GM18858 (cell line): Measurements from ENCODE around the gene ARHGEF5.
"Not testable (repeated sequence)": the region's sequence is repeated elsewhere in the genome, so short reads cannot be mapped to it uniquely, and the experiment has no call there.

ENCODE experiments used
- ATAC-seq: cut with Tn5 transposase; IDR thresholded peaks from one replicate; pipeline ENCODE4 v1.9.1; 2021; ENCODE audit not compliant: unreplicated experiment

The ARHGEF5 gene

DNA sequence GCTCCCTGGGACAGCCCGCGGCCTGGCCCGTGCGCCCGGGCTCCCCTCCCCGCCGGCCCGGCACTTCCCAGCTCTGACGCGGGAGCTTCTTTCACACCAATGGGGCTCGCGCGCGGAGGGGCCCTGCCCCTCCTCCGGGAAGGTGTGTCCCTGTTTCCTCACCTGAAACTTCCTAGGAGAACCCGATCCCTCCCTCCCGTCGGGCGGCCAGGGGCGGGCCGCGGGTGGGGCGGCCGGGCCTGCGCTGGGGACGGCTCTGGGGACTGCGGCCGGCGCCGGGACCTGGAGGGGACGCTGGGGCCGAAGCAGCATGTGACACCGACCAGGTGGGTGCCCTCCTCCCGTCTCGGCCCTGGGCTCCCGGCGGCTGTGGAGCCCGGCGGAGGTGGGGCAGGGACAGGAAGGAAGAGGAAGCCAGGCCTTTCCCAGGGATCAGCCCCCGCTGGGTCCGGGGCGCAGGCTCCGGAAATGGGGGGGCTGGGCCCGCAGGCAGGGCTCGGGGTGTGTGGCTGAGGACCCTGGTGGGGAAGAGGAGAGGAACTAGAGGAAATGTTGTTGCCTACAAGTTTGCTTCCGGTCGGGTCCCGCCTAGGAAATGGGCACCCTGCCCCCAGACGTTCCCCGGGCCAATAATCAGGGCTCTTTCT lies at the start of gene ARHGEF5:
Gene ARHGEF5 (plus strand): TSS at position 227 of the 647 bp plus-strand sequence. CDS start 7,268 bp downstream, outside the sequence.
- ATAC-seq, result peak; percentile 55

GRCh38 chr7:144309702-144310101 lies 45.5 kb upstream of the ARHGEF5 start:
- ATAC-seq, result not testable (repeated sequence)

DNA sequence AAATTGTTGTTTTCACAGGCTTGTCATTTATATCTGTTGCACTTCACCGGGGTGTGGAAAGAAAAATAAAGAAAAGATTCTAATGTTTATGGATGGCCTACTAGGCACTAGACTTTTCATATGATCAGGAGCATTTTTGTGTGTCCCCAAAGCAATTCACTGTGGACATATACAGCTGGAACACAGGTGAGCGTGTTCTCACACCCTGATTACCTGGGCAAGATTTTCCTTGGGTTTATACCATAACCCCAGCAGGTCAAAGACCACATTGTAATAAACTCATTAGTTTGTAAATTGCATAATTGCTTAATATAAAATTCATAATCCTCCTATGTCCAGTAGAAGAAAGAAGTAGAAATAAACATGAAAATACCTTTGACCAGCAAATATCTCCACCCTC lies 44.0 kb upstream of the ARHGEF5 start:
- ATAC-seq, result not testable (repeated sequence)

GRCh38 chr7:144311872-144312469 lies 43.2 kb upstream of the ARHGEF5 start, which contains the start of gene OR2A1:
Gene OR2A1 (plus strand): TSS chr7:144312419. CDS start chr7:144318125, 5,706 bp downstream.
- not testable (repeated sequence) for ATAC-seq

DNA sequence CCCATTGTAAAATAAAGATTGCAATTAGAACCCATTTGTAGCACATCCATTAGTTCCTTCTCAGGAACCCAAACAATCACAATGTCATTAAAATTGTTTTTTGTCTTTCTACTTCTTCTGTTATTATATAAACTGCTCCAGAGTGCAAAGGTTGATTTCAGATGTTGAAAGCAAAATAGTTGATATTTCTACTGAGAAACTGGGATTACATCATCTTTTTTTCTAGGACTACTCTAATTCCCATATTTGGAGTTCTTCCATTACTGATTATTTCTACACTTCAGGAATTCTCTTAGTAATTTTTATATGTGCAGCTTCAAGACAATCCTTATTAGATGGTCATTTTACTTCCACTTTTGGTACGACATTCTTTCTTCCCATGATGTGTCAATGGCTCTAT lies 37.7 kb upstream of the ARHGEF5 start:
- not testable (repeated sequence) for ATAC-seq

DNA sequence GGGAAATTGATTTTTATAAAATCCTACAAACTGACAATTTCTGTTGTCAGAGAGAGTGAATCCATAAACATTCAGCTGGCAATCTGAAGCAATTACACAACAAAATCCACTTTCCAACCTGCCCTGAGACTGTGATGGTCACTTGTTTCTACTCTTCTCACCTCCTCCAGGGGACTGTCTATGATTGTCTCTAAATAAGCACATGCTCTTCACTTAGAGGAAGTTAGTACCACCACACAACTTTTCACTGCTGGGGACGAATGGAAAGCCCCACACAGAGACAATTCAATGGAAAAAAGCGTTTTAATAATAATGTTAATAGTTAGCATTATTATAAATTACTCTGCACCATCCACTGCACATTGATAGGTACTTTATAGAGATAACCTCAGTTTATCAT lies 35.7 kb upstream of the ARHGEF5 start:
- ATAC-seq, result not testable (repeated sequence)

- ATAC-seq, result not testable (repeated sequence)
These were observed 33.5 kb upstream of the ARHGEF5 start for GRCh38 chr7:144321677-144322206.

DNA sequence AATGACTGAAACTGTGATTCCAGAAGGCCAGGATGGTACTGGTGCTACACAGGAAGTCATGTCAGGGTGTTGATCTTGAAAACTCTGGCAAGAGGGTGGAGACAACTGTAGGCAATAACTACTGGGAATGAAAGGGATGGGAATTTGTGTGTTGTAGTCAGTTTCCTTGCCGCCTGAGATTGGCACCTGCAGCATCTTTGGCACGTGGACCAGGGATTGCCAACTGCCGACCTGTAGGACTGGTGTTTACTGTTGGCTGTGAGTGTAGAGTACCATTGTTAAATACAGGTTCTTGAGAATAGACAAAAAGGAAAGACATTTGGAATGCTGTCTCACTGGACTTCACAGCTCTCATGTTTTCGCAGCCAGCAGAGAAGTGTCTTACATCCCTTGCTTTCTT lies 31.8 kb upstream of the ARHGEF5 start:
- ATAC-seq, result not testable (repeated sequence)

DNA sequence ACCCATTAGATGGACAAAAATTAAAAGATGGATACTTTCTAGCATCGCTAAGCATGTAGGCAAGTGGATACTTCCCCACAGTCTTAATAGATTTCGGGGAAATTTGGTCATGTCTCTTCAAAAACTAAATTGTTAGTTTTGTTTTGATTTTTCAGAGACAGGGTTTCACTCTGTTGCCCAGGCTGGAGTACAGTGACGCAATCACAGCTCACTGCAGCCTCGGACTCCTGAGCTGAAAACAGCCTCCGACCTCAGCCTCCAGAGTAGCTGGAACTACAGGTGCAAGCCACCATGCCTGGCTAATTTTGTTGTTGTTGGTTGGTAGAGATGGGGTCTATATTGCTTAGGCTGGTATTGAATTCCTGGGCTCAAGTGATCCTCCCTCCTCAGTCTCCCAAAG lies 29.3 kb upstream of the ARHGEF5 start:
- not testable (repeated sequence) for ATAC-seq

DNA sequence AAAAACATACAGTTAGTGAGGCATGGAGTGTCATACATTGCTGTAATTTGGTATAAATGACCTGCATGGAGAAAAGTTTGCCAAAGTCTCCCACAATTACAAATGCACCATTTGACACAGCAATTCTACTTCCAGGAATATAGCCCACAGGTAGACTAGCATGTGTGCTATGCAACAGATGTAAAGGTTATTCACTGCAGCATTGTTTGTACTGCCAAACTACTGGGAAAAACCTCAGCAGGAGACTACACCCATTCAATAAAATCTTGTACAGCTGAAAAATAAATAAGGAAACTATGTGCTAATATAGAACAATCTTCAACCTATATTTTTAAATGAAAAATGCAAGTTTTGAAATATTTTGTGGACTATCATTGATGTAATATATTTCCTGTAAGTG lies 25.2 kb upstream of the ARHGEF5 start:
- ATAC-seq, result not testable (repeated sequence)

GRCh38 chr7:144331221-144331995 lies 23.8 kb upstream of the ARHGEF5 start:
- not testable (repeated sequence) for ATAC-seq

DNA sequence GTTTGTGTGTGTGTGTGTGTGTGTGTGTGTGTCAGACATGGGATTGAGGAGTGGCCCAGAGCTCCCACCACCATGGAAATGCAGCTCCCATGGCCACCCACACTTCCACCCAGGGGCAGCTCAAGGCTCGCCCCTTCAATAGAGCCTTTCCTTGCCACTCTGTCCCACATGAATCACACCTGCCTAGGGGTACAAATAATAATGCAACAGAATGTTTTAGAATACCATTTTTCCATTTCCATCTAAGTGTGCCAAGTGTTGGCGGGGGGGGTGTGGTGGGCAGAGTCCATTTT lies 23.3 kb upstream of the ARHGEF5 start:
- ATAC-seq, result not testable (repeated sequence)

GRCh38 chr7:144348625-144349024 lies 6.6 kb upstream of the ARHGEF5 start:
- ATAC-seq, result peak; percentile 28

GRCh38 chr7:144351667-144352066 lies 3.5 kb upstream of the ARHGEF5 start:
- not testable (repeated sequence) for ATAC-seq

DNA sequence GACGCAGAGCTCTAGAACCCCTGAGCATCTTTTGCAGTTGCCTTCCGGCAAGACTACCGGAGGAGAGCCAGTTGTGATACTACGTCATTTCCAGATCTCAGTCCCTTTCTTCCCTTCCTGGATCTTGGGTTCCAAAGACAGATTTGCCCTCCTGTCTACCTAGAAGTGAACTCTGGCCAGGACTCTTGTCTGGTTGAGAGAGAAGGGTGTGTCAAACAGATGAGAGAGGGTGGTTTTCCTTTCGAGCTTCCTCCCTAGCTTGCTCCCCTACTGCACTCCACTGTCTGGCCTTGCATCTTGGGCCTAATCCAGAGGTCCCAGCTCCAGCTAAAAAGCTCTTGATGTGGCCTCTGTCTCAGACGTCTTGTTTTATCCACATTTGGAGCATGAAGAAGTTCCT lies 983 bp downstream of the ARHGEF5 start:
- not testable (repeated sequence) for ATAC-seq

- not testable (repeated sequence) for ATAC-seq
These were observed 1.7 kb downstream of the ARHGEF5 start for GRCh38 chr7:144356860-144357259.

DNA sequence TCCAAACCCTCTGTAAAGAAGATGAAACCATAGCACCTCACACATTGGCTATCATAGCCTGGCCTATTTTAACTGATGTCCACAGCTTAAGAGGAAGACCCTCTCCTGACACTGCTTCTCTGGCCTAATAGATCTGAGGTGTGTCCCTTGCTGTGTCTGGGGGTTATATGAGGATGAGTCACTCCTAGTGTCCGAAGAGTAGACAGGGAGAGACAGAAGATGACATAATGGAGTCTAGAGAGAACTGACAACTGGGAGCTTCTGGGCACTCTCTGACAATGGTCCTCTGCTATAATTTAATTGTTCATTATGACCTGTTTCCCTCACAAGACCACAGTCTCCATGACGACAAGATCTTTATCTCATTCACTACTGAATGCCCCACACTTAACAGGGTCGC lies 6.9 kb downstream of the ARHGEF5 start:
- not testable (repeated sequence) for ATAC-seq

- not testable (repeated sequence) for ATAC-seq
These were observed 10.3 kb downstream of the ARHGEF5 start for GRCh38 chr7:144365523-144365922.

GRCh38 chr7:144367250-144367649 lies 12.0 kb downstream of the ARHGEF5 start:
- not testable (repeated sequence) for ATAC-seq

DNA sequence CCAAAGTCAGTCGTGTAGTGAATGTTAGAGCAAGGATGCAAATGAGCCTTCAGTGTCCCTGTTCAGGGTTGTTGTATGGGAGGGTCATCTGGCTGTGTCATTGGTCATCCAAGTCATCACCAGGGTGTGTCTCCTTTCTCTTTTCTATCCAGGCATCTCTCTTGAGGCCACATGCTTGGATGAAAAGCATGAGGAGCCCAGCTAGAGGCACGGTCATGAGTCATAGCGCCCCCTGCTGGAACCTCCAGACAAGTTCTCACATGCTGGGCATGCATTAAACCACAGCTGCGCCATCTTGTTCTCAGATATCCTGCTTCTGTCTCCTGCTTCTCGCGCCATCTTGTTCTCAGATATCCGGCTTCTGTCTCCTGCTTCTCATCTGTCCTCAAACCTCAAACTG lies 14.0 kb downstream of the ARHGEF5 start:
- not testable (repeated sequence) for ATAC-seq

GRCh38 chr7:144378651-144379050 lies 23.4 kb downstream of the ARHGEF5 start:
- no peak for ATAC-seq
